Amniotic stem cell (primary cell): ENCODE data around the gene CYP2J2.
"Not testable (repeated sequence)": the region's sequence is repeated elsewhere in the genome, so short reads cannot be mapped to it uniquely, and the experiment has no call there.

Source experiments
- DNase-seq: peaks from one replicate; lab custom pipeline; 2025; lab: John Stamatoyannopoulos, UW

Gene CYP2J2, protein sequence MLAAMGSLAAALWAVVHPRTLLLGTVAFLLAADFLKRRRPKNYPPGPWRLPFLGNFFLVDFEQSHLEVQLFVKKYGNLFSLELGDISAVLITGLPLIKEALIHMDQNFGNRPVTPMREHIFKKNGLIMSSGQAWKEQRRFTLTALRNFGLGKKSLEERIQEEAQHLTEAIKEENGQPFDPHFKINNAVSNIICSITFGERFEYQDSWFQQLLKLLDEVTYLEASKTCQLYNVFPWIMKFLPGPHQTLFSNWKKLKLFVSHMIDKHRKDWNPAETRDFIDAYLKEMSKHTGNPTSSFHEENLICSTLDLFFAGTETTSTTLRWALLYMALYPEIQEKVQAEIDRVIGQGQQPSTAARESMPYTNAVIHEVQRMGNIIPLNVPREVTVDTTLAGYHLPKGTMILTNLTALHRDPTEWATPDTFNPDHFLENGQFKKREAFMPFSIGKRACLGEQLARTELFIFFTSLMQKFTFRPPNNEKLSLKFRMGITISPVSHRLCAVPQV

DNA sequence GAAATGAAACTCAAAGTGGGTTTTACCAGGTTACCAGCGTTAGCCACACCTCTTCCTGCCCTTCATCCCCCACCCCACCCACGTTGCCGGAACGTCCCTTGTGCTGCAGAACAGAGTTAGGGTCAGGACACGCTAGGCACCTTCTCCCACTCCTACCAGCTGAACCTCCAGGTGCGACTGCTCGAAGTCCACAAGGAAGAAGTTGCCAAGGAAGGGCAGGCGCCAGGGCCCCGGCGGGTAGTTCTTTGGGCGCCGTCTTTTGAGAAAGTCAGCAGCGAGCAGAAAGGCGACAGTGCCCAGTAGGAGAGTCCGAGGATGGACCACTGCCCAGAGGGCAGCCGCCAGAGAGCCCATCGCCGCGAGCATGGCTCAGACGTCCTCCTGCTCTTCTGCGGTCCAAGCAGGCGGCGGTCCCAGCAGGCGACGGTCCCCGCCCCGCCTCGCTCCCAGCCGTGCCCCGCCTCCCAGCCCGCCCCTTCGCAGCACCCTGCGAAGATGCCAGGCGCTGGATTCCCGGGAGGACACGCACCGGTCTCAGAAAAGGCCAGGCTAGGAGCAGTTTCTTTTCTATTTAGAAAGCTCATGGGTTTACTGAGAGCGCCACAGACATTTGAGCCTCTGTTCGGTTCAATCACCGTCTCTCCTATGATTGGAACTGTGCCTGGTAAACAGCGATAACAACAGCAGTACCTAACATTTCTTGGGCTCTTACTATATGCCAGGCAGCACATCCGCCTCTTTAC lies at the start of gene CYP2J2:
Gene CYP2J2 (minus strand): TSS at position 393 of the 743 bp plus-strand sequence. CDS start 27 bp downstream, at position 366.
- no peak for DNase-seq

DNA sequence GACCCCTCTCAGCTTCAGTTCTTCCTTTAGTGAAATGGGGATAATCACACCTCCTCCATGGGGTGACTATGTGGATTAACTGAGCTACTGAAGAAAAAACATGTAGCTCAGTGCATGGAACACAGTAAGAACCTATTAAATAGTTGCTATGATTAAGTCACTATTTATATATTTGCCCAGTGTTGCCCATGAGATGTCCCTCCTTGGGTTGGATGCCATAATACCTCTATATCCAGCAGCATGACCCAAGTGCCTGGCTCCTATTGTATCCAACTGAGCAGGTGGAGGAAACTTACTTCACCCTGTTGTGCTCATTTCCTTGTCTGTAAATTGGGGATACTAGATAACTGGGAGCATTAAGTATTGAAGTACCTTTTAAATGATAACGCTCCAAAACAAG lies 47.1 kb upstream of the CYP2J2 start:
- DNase-seq, result no peak

DNA sequence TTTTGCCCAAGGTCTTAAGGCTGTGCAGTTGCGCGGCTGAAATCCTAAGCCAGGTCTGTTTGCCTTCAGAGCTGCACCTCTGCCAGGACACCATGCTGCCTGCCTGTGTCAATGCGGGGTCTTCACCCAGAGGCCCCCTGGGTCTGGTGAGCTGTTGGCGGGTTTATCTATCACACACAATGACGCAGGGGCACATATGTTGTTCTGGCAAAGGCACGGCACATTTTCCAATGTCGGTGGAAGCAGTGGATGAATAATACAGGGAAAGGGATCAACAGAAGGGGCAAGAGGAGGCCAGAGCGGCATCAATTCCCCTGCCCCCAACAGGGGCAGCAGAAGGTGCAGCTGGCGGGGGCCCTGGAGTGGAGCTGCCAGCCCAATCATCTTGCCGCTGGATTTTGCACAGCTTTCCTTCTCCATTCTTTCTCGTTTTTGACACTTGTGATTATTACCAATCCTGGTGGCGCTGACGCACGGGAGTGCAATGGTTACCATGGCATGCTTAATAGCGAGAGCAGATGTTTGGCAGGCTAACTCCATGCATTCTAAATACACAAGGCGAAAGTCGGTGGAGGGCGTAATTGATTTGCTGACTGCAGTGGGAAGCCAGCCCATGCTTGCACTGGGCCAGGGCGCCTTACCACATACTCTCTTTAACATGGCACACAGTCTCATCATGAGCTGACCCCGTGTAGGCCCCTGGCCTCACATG lies 45.8 kb upstream of the CYP2J2 start:
- no peak for DNase-seq

DNA sequence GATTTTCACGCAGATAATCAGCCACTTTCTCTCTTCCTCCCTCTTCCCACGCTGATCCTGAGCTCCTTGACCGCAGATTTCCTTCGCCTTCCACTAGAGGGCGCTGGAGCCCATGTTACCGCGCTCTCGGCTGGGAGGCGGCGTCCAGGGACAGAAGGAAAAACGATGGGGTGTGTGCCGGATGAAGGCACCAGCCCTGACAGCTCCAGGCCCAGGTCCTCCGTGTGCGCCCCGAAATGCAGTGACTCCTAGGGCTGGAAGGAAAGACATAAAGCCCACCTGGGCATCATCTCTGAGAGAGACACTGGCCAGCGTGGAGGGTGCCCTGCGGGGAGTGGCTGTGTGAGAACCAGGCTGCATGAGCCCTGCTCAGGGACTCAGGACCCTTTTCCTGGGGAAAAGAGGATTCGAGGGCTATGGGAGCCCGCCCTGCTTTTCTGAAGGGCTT lies 44.9 kb upstream of the CYP2J2 start:
- peak; percentile 39 for DNase-seq

DNA sequence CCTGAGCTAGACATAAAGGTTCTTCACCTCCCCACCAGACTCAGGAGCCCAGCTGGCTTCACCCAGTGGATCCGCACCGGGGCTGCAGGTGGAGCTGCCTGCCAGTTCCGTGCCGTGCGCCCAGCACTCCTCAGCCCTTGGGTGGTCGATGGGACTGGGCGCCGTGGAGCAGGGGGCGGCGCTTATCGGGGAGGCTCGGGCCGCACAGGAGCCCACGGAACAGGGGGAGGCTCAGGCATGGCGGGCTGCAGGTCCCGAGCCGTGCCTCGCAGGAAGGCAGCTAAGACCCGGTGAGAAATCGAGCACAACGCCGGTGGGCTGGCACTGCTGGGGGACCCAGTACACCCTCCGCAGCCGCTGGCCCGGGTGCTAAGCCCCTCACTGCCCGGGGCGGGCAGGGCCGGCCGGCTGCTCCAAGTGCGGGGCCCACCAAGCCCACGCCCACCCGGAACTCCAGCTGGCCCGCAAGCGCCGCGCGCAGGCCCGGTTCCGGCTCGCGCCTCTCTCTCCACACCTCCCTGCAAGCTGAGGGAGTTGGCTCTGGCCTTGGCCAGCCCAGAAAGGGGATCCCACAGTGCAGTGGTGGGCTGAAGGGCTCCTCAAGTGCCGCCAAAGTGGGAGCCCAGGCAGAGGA lies 43.1 kb upstream of the CYP2J2 start:
- not testable (repeated sequence) for DNase-seq

DNA sequence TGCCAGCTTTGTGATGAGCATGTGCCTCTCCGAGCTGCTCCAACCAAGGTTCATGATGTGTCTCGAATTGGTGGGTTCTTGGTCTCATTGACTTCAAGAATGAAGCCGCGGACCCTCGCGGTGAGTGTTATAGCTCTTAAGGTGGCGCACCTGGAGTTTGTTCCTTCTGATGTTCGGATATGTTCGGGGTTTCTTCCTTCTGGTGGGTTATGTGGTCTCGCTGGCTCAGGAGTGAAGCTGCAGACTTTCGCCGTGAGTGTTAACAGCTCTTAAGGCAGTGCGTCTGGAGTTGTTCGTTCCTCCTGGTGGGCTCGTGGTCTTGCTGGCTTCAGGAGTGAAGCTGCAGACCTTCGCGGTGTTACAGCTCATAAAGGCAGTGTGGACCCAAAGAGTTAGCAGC lies 42.2 kb upstream of the CYP2J2 start:
- DNase-seq, result not testable (repeated sequence)

DNA sequence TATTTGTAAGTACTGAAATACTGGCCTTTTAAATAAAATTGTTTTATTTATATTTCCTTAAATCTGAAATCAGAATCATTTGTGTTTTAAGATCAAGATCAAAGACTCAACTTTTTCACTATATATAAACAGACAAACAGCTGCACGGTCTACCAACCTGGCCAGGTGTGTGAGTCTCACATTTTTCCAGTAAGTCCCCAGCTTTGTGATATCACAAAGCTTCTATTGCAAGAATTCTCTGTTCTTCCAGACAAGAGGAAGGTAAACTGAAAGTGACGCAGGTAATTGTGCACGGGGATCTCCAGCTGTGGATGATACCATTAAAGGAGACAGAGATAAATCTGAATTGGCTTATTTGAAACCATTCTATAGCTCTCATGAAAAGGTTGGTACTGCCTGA lies 41.2 kb upstream of the CYP2J2 start:
- no peak for DNase-seq

DNA sequence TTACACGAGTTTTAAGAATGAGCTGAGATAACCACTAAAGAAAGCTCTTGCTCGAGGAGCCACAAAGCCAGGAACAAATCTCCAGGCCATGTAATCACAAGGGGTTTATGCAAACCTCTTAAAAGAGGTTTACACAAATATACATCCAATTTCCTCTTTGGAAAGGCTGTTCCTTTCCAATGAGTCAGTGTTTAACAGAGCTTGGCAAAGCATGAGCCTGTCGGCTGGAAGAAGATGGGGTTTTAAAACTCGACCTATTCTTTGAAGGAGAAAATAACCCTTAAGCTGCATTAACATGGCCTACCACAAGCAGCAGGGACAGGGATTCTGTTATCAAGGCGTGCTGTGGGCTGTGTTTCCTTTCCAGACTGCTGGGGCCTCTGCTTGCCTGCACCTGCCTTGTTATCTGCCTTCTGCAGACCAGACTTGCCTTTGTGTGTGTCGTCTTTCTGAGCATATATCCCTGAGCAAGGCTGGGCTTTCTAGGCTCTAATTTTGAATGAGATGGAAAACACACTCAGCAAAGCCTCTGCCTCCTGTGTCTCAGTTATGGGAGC lies 40.6 kb upstream of the CYP2J2 start:
- DNase-seq, result peak; percentile 33

DNA sequence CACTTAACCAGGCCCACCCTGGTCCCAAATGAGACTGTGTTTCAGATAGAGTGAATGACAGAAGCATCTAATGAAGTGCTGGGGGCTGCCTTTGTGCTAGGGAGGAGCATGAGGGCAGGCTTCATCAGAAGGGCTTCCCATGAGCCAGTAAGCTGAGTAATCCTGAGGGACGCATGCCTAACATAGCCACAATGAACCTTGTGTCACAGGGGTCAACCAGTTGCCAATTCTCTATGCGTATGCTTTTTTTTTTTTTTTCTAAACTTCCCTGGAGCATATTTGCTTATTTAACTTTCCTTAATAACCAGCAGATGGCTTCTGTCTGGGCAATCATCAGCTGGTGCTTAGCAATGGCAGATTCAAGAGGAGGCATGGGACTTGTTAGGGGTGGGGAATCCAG lies 25.5 kb upstream of the CYP2J2 start:
- no peak for DNase-seq

DNA sequence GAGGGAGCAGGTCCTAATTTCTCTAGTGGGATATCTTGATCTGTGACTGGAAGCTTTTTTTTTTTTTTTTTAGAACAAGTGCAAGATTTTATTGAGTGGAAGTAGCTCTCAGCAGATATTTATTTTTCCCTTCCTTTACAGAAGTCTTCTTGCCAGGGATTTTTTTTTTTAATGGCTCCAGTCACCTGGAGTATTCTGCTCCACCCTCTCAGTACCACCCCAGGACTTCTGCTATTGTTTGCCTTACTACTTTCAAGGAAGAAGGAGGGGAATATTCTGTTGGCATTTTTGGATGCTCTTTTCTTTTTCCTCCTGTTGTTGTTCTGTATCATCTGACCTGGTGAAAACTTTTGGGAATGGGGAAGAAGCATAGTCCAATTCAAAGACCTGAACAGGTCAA lies 23.1 kb upstream of the CYP2J2 start:
- DNase-seq, result no peak

DNA sequence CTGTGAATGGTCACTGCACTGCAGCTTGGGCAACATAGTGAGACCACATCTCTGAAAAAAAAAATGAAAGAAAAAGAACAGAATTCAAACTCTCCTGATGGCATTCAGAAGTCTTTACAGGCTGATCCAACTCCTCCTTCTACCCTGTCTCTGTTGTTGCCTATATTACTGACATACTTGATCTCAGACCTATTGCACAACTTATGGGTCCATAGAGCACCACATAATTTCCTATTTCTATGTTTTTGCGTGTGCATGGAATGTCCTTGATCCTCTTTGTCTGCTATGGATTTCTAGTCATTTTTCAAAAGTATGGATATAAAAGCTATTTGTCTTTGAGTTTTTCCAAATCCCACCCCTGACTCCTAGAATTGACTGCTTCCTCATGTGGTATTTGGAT lies 22.4 kb upstream of the CYP2J2 start:
- DNase-seq, result no peak

DNA sequence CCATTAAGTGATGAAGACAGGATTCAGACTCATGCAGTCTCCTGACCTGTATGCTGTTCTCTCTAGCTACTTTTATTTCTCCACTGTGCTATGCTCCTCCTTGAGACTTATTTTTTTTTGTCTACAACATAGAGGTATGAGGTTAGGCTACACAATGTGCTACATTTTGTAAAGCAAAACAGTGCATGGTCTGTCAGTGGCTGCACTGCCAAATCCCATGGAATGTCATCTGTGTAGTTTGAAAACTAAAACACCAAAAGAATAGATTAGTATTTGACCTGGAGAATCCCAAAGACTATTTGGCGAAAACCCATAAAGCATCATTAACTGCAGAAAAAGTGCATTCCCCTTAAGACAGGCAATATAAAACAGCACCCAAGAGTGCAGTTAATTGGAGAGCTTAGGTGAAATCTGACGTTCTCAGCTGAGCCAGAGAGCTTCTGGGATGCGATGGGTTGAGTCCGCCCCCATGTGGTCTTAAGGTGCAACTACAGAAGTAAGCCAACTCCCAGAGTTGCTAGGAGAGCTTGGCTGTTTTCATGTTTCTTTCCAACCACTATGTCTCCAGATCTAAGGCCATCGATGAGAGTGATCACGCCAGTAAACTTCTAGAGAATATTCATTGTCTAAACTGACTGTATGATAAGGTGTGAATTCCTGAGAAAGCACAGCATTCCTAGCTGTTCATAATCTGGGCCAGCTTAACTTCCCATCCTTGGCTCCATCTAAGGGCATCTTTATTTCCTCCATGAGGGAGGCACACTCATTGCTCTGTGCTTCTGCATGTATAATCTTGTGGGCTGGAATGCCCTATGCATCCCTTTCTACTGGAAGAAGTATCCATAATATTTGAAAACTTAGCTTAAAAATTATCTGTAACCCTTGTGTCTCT lies 20.7 kb upstream of the CYP2J2 start:
- DNase-seq, result no peak

DNA sequence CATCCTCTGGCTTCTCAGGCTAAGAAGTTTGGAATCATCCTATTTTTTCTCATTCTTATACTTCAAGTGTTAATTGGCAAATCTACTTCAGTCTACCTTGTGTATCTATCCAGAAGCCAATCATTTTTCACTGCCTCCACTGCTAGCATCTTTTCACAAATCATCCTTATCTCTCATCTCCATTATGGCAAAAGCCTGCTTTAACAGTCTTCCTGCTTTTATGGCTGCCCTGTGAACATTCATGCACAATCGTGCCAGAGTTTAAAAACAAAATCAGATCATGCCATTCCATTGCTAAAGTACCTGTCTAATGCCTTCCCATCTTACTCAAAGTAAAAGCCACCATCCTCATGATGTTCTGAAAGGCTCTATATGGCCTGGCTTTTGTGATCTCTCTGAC lies 19.2 kb upstream of the CYP2J2 start:
- no peak for DNase-seq

DNA sequence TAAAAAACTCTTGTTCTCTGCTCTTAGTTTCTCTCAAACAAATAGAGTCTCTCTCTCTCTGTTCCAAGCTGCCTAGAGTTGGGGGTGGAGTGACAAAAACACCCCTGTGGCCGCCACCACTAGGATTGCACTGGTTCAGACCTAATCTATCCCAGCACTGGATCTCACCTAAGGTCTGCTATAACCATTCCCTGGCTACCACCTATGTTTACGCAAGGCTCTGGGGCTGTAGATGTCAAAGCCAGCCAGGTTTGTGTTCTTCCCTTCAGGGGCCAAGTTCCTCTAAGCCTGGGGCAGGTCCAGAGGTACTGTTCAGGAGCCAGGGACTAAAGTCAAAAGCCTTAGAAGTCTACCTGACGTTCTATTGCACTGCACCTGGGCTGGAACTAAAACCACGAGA lies 12.8 kb upstream of the CYP2J2 start:
- DNase-seq, result no peak

DNA sequence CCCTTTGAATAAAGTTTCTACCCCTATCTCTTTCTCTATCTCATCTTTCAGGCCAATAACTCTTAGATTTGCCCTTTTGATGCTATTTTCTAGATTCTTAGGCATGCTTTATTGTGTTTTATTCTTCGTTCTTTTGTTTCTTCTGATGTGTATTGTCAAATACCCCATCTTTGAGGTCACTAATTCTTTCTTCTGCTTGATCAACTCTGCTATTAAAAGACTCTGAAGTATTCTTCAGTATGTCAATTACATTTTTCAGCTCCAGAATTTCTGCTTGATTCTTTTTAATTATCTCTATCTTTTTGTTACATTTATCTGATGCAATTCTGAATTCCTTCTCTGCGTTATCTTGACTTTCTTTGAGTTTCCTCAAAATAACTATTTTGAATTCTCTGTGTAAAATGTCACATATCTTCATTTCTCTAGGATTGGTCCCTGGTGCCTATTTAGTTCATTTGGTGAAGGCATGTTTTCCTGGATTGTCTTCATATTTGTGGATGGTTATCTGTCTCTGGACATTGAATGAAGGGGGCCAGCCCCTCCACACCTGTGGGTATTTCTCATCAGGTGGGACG lies 11.2 kb upstream of the CYP2J2 start:
- DNase-seq, result no peak

DNA sequence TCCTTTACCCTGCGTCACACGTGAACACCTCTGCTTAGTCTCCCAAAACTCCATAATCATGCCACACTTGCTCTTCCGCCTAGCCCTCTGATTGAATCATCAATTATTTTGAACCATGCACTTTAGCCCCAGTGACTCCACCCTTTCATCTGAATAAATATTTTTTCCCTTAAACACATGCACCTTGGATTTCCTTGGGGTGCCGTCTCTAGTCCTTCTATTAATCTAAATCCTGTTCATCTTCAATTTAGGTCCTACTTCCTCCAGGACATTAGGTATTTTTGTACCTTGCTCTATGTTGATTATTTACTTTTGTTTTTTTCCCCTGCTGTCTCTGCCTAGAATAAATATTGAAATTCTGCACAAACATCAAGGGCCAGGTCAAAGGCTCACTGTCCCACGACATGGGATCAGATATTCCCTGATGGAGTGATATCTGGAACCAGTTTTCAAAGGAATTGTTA lies 9.8 kb upstream of the CYP2J2 start:
- DNase-seq, result no peak

DNA sequence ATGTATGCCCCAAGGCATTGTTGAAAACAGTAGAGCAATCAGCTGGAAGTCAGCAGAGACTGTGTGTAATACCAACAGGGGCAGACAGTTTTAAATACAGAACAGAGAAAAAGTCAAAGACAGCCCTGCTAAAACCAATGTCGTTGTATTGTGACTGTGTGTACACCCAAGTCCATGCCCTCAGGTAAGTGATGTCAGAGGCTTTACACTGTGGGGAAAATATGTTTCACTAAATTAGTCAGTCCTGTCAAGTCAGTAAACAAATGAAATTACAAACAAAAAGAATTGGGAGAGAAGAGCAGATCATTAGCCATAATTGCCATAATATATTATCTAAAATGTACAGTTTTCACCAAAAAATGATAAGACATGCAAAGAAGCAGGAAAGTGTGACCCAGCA lies 2.4 kb upstream of the CYP2J2 start:
- DNase-seq, result no peak

DNA sequence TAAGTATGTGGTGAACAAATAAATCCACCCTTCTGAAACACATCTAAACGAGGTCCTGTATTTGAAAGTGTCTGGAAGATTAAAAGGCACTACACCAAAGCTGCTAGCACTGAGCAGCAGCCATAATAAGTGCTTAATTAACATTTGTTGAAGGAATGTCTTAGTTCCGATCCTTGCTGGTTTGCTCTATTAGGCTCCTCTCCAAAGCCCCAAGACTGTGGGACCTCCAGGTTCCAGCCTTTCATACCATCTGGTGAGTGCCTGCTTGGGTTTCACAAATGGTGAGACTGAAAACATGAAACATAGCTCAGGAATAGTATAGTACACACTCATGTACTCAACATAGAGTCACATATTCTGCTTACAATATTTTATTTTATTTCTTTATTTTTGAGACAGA lies 640 bp upstream of the CYP2J2 start:
- no peak for DNase-seq

DNA sequence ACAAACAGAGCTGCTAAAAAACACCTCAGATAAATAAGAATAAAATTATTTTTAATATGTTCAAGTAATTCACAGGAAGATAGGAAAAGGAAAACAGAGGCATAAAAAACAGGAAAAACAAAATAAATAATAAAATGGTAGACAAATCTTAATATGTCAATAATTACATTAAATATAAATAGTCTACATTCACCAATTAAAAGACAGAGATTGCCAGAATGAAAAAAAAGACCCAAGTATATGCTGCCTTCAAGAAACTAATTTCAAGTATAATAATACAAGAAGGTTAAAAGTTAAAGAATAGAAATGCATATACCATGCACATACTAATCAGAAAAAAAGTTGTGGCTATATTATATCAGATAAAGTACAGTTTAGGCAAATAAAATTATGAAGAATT lies 1.9 kb downstream of the CYP2J2 start:
- no peak for DNase-seq

DNA sequence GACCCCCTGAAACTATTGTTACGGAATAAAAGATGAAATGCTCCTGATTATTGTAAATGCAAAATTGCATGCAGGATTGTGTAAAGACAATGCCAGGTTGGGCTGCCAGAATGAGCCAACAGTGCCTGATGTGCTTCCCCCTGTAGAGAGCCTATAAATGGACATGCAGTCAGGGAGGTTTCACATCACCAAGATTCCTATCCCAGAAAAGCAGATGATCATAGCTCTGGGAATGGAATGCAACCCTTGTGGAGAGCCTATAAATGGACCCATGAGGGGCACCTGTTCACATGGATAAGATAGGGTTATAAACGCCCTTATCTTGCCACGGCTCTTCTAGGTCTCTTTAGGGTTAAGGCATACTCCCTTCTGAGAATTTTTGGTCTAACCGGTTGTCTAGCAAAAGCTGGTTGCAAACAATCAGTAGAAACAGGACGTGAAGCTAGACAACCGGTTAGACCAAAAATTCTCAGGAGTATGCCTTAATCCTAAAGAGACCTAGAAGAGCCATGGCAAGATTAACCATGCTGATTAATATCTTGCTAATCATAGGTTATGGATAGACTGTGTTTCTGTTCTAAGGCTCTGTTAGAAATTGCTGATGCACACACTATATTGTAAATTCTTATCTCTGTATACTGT lies 5.2 kb downstream of the CYP2J2 start:
- not testable (repeated sequence) for DNase-seq
